K562 (cell line): ENCODE results near the gene VARS1. TPM values are rescaled to one million over a fixed set of nuclear protein-coding genes. Genes with fewer than 3 reads are reported as not detected.

Experiments
- ATF7 ChIP-seq: fragments of 450-650 bp; IDR thresholded peaks from 2 replicates; pipeline ENCODE4 v1.7.1; 2014; ENCODE audit warnings: mild to moderate bottlenecking, moderate library complexity
- BMI1 ChIP-seq: fragments of 150-350 bp; IDR thresholded peaks from 2 replicates; pipeline ENCODE4 v1.6.1; 2014; ENCODE audit warnings: low read length
- ETS1 ChIP-seq: conservative IDR thresholded peaks from 2 replicates; pipeline ENCODE4 v1.6.1; 2011; ENCODE audit warnings: low read depth, mild to moderate bottlenecking, low read length; ENCODE audit not compliant: control insufficient read depth
- FOXA1 ChIP-seq: fragments of 450-650 bp; IDR thresholded peaks from 2 replicates; pipeline ENCODE4 v1.6.1; 2016; ENCODE audit warnings: mild to moderate bottlenecking, borderline replicate concordance
- GTF2B ChIP-seq: IDR thresholded peaks from 2 replicates; pipeline ENCODE4 v1.6.1; 2011; ENCODE audit not compliant: insufficient read length; ENCODE audit errors: extremely low read depth
- HEY1 ChIP-seq: fragments of 250-450 bp; sonication (Bioruptor Pico); IDR thresholded peaks from 2 replicates; pipeline ENCODE4 v1.5.0; 2020; ENCODE audit warnings: mild to moderate bottlenecking, moderate library complexity, borderline replicate concordance
- NR3C1 ChIP-seq: sonication (generic); formaldehyde crosslinking; IDR thresholded peaks from 2 replicates; pipeline ENCODE4 v1.8.1; 2022; ENCODE audit warnings: missing genetic modification reagents
- POLR2A ChIP-seq: fragments of 450-650 bp; conservative IDR thresholded peaks from 2 replicates; pipeline ENCODE4 v1.6.1; 2016
- POLR2G ChIP-seq: fragments of 200-400 bp; formaldehyde crosslinking; IDR thresholded peaks from 2 replicates; pipeline ENCODE4 v1.6.1; 2017; ENCODE audit warnings: low read depth, mild to moderate bottlenecking, antibody characterized with exemption, low read length, moderate library complexity
- RBM14 ChIP-seq: fragments of 200-400 bp; formaldehyde crosslinking; IDR thresholded peaks from 2 replicates; pipeline ENCODE4 v1.6.1; 2018; ENCODE audit warnings: low read depth, mild to moderate bottlenecking, low read length, moderate library complexity, borderline replicate concordance; ENCODE audit not compliant: insufficient read depth
- TCF3 ChIP-seq: sonication (generic); formaldehyde crosslinking; IDR thresholded peaks from 2 replicates; pipeline ENCODE4 v1.4.0; 2020; ENCODE audit warnings: mild to moderate bottlenecking, missing genetic modification reagents
- ZKSCAN3 ChIP-seq: fragments of 250-450 bp; sonication (Bioruptor Pico); IDR thresholded peaks from 2 replicates; pipeline ENCODE4 v1.4.0; 2020
- ZNF551 ChIP-seq: fragments of 250-450 bp; sonication (Bioruptor Pico); IDR thresholded peaks from 2 replicates; pipeline ENCODE4 v1.5.0; 2021; ENCODE audit warnings: mild to moderate bottlenecking, moderate library complexity
- polyA plus RNA-seq, 8 experiments: library from polyadenylated mRNA; depleted of rRNA in 4 of 8; stranded (reverse) in 5 of 8; unstranded in 3 of 8; fragments of >200 nt; fragmentation: Nextera tagmentation in 2 of 8; fragmentation: Illumina TruSeq in 1 of 8; extraction: Ambion mirVana in 2 of 8; extraction: Trizol in 1 of 8; gene quantifications; 2 replicates each; pipeline versions ENCODE4 v1.2.1 to v1.2.3, GENCODE V29; 2011 to 2014; ENCODE audit warnings: inconsistent platforms in 1 of 8, missing spikeins in 1 of 8
- total RNA-seq, 7 experiments: library from RNA; depleted of rRNA in 6 of 7; stranded (reverse); fragments of >200 nt in 6 of 7; fragmentation: Illumina TruSeq in 2 of 7; extraction: Trizol in 2 of 7; gene quantifications; 2 replicates each; pipeline versions ENCODE4 v1.2.1 to v1.2.3, GENCODE V29; 2011 to 2021; ENCODE audit warnings: low replicate concordance in 1 of 7
- TF ChIP-seq, protein P1 (sequence below): fragments of 450-650 bp; formaldehyde crosslinking; IDR thresholded peaks from 2 replicates; pipeline ENCODE4 v1.4.0; 2020; ENCODE audit warnings: mild to moderate bottlenecking, moderate library complexity
- TF ChIP-seq, protein P2 (sequence below): fragments of 450-650 bp; IDR thresholded peaks from 2 replicates; pipeline ENCODE4 v1.6.1; 2016; ENCODE audit warnings: mild to moderate bottlenecking
- TF ChIP-seq, protein P3 (sequence below): sonication (generic); formaldehyde crosslinking; IDR thresholded peaks from 2 replicates; pipeline ENCODE4 v1.8.0; 2022; ENCODE audit warnings: missing genetic modification reagents, mild to moderate bottlenecking, borderline replicate concordance

Gene VARS1
- total and polyA plus RNA-seq, 9 of the 15 experiments (the other 6 are each of a cell fraction or from before 2014, with no cell fraction given), result 2.9 to 488 (median 130) TPM

GRCh38 chr6:31834367-31835250 lies 39.1 kb upstream of the VARS1 start (continued):
- TF ChIP-seq, protein P1, sequence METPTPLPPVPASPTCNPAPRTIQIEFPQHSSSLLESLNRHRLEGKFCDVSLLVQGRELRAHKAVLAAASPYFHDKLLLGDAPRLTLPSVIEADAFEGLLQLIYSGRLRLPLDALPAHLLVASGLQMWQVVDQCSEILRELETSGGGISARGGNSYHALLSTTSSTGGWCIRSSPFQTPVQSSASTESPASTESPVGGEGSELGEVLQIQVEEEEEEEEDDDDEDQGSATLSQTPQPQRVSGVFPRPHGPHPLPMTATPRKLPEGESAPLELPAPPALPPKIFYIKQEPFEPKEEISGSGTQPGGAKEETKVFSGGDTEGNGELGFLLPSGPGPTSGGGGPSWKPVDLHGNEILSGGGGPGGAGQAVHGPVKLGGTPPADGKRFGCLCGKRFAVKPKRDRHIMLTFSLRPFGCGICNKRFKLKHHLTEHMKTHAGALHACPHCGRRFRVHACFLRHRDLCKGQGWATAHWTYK (CRISPR knock-in tag), result peak; percentile 93; the same call in 1 of the 2 replicates
- TF ChIP-seq POLR2G (peak; percentile 100), HEY1 (CRISPR knock-in tag) (peak; percentile 79; the same call in 1 of the 2 replicates), RBM14 (peak; percentile 99; the same call in 1 of the 2 replicates), POLR2A (peak; percentile 100), BMI1 (no peak), ZKSCAN3 (CRISPR knock-in tag) (no peak), TCF3 (CRISPR knock-in tag) (peak; percentile 44; the same call in 1 of the 2 replicates), NR3C1 (no peak), ETS1 (peak; percentile 63), FOXA1 (no peak), GTF2B (peak; percentile 97), ATF7 (peak; percentile 87), ZNF551 (CRISPR knock-in tag) (no peak)
- TF ChIP-seq, protein P2, sequence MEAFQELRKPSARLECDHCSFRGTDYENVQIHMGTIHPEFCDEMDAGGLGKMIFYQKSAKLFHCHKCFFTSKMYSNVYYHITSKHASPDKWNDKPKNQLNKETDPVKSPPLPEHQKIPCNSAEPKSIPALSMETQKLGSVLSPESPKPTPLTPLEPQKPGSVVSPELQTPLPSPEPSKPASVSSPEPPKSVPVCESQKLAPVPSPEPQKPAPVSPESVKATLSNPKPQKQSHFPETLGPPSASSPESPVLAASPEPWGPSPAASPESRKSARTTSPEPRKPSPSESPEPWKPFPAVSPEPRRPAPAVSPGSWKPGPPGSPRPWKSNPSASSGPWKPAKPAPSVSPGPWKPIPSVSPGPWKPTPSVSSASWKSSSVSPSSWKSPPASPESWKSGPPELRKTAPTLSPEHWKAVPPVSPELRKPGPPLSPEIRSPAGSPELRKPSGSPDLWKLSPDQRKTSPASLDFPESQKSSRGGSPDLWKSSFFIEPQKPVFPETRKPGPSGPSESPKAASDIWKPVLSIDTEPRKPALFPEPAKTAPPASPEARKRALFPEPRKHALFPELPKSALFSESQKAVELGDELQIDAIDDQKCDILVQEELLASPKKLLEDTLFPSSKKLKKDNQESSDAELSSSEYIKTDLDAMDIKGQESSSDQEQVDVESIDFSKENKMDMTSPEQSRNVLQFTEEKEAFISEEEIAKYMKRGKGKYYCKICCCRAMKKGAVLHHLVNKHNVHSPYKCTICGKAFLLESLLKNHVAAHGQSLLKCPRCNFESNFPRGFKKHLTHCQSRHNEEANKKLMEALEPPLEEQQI, result no peak
- TF ChIP-seq, protein P3, sequence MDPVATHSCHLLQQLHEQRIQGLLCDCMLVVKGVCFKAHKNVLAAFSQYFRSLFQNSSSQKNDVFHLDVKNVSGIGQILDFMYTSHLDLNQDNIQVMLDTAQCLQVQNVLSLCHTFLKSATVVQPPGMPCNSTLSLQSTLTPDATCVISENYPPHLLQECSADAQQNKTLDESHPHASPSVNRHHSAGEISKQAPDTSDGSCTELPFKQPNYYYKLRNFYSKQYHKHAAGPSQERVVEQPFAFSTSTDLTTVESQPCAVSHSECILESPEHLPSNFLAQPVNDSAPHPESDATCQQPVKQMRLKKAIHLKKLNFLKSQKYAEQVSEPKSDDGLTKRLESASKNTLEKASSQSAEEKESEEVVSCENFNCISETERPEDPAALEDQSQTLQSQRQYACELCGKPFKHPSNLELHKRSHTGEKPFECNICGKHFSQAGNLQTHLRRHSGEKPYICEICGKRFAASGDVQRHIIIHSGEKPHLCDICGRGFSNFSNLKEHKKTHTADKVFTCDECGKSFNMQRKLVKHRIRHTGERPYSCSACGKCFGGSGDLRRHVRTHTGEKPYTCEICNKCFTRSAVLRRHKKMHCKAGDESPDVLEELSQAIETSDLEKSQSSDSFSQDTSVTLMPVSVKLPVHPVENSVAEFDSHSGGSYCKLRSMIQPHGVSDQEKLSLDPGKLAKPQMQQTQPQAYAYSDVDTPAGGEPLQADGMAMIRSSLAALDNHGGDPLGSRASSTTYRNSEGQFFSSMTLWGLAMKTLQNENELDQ (CRISPR knock-in tag), result peak; percentile 95; the same call in 1 of the 2 replicates
